ENCODE data around the gene DAB2IP. TPM values are rescaled to one million over a fixed set of nuclear protein-coding genes. Genes with fewer than 3 reads are reported as not detected.

Gene DAB2IP
- total RNA-seq, 1 experiment from 2014 or later, result 17.0 TPM

- Mint-ChIP-seq H3K4me1 (ENCODE audit: insufficient read depth, unreplicated experiment) (peaks cover 14% of the 10 kb centered on the region), H3K36me3 (ENCODE audit: insufficient read depth, unreplicated experiment) (no peaks in the 10 kb centered on the region), H3K27me3 (ENCODE audit: insufficient read depth, unreplicated experiment) (no peaks in the 10 kb centered on the region), H3K9me3 (ENCODE audit: unreplicated experiment) (no peaks in the 10 kb centered on the region), H3K4me3 (ENCODE audit: unreplicated experiment) (no peak overlapping the region), H3K27ac (ENCODE audit: low read depth, unreplicated experiment) (no peak overlapping the region)
- no TSS peak for BruUV-seq (replicated peaks)
- no peak for DNase-seq (ENCODE audit: unreplicated experiment)
- intact Hi-C loops (cut with micrococcal nuclease), result no loop called here
- ChIA-PET CTCF (interaction anchor here (0.6 to 5.3 kb wide), 6 partner anchors 72 to 1136 kb away, joined by 3 to 21 read pairs (median 3); no protein-coding TSS in a partner anchor), POLR2A (no interaction called here)
- TF ChIP-seq CTCF (IDR thresholded peaks at IDR 0.05; ENCODE audit: unreplicated experiment), result no peak
These were observed 41.9 kb downstream of the DAB2IP start for GRCh38 chr9:121693388-121693670.

GRCh38 chr9:121694001-121694400, 42.6 kb downstream of the DAB2IP start:
- Mint-ChIP-seq H3K9me3 (ENCODE audit: unreplicated experiment) (no peaks in the 10 kb centered on the region), H3K4me3 (ENCODE audit: unreplicated experiment) (no peak overlapping the region), H3K27me3 (ENCODE audit: insufficient read depth, unreplicated experiment) (no peaks in the 10 kb centered on the region), H3K36me3 (ENCODE audit: insufficient read depth, unreplicated experiment) (no peaks in the 10 kb centered on the region), H3K27ac (ENCODE audit: low read depth, unreplicated experiment) (no peak overlapping the region), H3K4me1 (ENCODE audit: insufficient read depth, unreplicated experiment) (peaks cover 14% of the 10 kb centered on the region)
- intact Hi-C loops (cut with micrococcal nuclease), result loop anchor here (2.0 kb wide), 1 partner anchor 147 kb away; no protein-coding TSS in a partner anchor
- CTCF ChIA-PET, result interaction anchor here (0.5 to 5.3 kb wide), 13 partner anchors 8 to 1136 kb away, joined by 3 to 33 read pairs (median 4); no protein-coding TSS in a partner anchor
- DNase-seq (ENCODE audit: unreplicated experiment), result no peak
- BruUV-seq (replicated peaks), result no TSS peak
- no peak for TF ChIP-seq CTCF (IDR thresholded peaks at IDR 0.05; ENCODE audit: unreplicated experiment)
- POLR2A ChIA-PET, result no interaction called here

DNA sequence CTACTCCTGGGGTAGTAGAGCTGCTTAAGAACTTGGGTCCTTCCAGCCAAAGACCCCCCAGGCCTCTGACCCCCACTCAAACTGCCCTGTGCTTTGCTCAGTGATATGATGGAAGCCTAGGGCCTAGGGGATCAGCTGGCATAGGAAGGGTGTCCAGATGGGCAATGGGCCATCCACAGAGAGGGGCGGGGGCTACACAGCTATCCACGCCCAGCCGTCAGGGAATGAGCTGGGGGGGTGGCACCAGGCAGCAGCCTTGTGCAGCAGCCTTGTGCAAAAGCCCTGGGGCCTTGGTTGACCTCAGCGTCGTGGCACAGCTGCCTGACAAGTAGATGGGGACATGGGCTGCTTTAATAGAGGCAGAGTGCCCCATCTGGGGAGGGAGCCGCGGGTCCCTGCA, 43.2 kb downstream of the DAB2IP start:
- H3K4me1 Mint-ChIP-seq (ENCODE audit: insufficient read depth, unreplicated experiment), result peaks cover 14% of the 10 kb centered on the region
- no peak overlapping the region for H3K4me3 Mint-ChIP-seq (ENCODE audit: unreplicated experiment)
- H3K36me3 Mint-ChIP-seq (ENCODE audit: insufficient read depth, unreplicated experiment), result no peaks in the 10 kb centered on the region
- BruUV-seq (replicated peaks), result no TSS peak
- ChIA-PET POLR2A (no interaction called here), CTCF (interaction anchor here (0.5 to 6.5 kb wide), 18 partner anchors 7 to 430 kb away, joined by 3 to 43 read pairs (median 4); no protein-coding TSS in a partner anchor)
- TF ChIP-seq CTCF (IDR thresholded peaks at IDR 0.05; ENCODE audit: unreplicated experiment), result no peak
- H3K9me3 Mint-ChIP-seq (ENCODE audit: unreplicated experiment), result no peaks in the 10 kb centered on the region
- no peaks in the 10 kb centered on the region for H3K27me3 Mint-ChIP-seq (ENCODE audit: insufficient read depth, unreplicated experiment)
- intact Hi-C loops (cut with micrococcal nuclease), result loop anchor here (2.0 kb wide), 1 partner anchor 148 kb away; no protein-coding TSS in a partner anchor
- DNase-seq (ENCODE audit: unreplicated experiment), result no peak
- H3K27ac Mint-ChIP-seq (ENCODE audit: low read depth, unreplicated experiment), result no peak overlapping the region

DNA sequence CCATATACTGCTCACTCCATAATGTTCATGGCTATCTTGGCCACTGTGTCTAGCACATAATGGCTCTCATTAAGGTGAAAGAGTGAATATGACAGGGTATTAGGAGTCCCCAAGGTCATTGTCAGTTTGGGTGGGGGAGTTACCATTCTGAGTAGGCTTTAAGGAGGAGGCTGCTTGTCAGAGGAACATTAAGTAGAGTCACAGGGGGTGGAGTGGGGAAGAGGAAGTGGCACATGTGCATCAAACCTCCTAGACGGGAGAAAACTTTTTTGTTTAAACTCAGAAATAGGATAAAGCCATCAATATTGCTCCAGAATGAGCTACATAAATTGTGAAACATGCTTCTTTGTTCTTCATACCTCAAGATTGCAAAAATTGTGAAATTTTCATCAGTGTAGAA, 45.5 kb downstream of the DAB2IP start:
- Mint-ChIP-seq H3K36me3 (ENCODE audit: insufficient read depth, unreplicated experiment) (no peaks in the 10 kb centered on the region), H3K27ac (ENCODE audit: low read depth, unreplicated experiment) (no peak overlapping the region), H3K9me3 (ENCODE audit: unreplicated experiment) (no peaks in the 10 kb centered on the region), H3K4me3 (ENCODE audit: unreplicated experiment) (no peak overlapping the region), H3K27me3 (ENCODE audit: insufficient read depth, unreplicated experiment) (no peaks in the 10 kb centered on the region), H3K4me1 (ENCODE audit: insufficient read depth, unreplicated experiment) (peaks cover 28% of the 10 kb centered on the region)
- CTCF ChIA-PET, result interaction anchor here (0.7 to 6.5 kb wide), 17 partner anchors 9 to 289 kb away, joined by 3 to 43 read pairs (median 4); partner anchors contain the start of gene GGTA1
- POLR2A ChIA-PET, result interaction anchor here (0.8 to 1.5 kb wide), 3 partner anchors 14 to 292 kb away, joined by 3 to 6 read pairs (median 3); no protein-coding TSS in a partner anchor
- BruUV-seq (replicated peaks), result no TSS peak
- no peak for TF ChIP-seq CTCF (IDR thresholded peaks at IDR 0.05; ENCODE audit: unreplicated experiment)
- intact Hi-C loops (cut with micrococcal nuclease), result no loop called here
- no peak for DNase-seq (ENCODE audit: unreplicated experiment)
